Cardiac muscle cell (in vitro differentiated cells and primary cell): ENCODE results near the gene HTR2C. TPM values are rescaled to one million over a fixed set of nuclear protein-coding genes. Genes with fewer than 3 reads are reported as not detected.
A peak's percentile ranks its signal among the peaks of the same experiment; 100 is the strongest.

Experiments used
- DNase-seq, 2 donors: peaks; one replicate each; pipeline versions ENCODE4 v3.0.0 to v3.0.0-alpha.2; 2010 to 2017; ENCODE audit warnings: low read depth in 1 of 2, low spot score in 1 of 2
- H3K27ac ChIP-seq: fragments of 200-600 bp; sonication (generic); 2 replicates; pipeline ENCODE4 v1.5.1; 2016
- H3K27me3 ChIP-seq: fragments of 200-600 bp; sonication (generic); 2 replicates; pipeline ENCODE4 v1.6.0; 2016; ENCODE audit warnings: control low read depth
- H3K36me3 ChIP-seq: fragments of 200-600 bp; sonication (generic); 2 replicates; pipeline ENCODE4 v1.5.1; 2016; ENCODE audit warnings: control low read depth
- H3K4me1 ChIP-seq: fragments of 200-600 bp; sonication (generic); 2 replicates; pipeline ENCODE4 v1.8.1; 2017; ENCODE audit warnings: low read depth, mild to moderate bottlenecking, mixed run types
- H3K4me3 ChIP-seq: fragments of 200-600 bp; sonication (generic); 2 replicates; pipeline ENCODE4 v1.5.1; 2016; ENCODE audit warnings: mild to moderate bottlenecking
- H3K9me3 ChIP-seq: fragments of 200-600 bp; sonication (generic); 2 replicates; pipeline ENCODE4 v1.5.1; 2017; ENCODE audit warnings: low read depth, mild to moderate bottlenecking, control low read depth
- polyA plus RNA-seq: library from polyadenylated mRNA; unstranded; fragments of >200 nt; fragmentation: Nextera tagmentation; extraction: Ambion mirVana; gene quantifications from 2 replicates; pipeline ENCODE4 v1.2.1, GENCODE V29; 2016
- total RNA-seq: library from RNA; depleted of rRNA; stranded (reverse); fragments of >200 nt; gene quantifications from 2 replicates; pipeline ENCODE4 v1.2.3, GENCODE V29; 2016
- TF ChIP-seq, protein P1 (sequence below): IDR thresholded peaks from 2 replicates; pipeline ENCODE4 v1.5.1; 2012; ENCODE audit warnings: low read depth, mild to moderate bottlenecking, low read length

The HTR2C gene
- total and polyA plus RNA-seq, 2 experiments from 2014 or later = 0.18 TPM; not detected in 1

DNA sequence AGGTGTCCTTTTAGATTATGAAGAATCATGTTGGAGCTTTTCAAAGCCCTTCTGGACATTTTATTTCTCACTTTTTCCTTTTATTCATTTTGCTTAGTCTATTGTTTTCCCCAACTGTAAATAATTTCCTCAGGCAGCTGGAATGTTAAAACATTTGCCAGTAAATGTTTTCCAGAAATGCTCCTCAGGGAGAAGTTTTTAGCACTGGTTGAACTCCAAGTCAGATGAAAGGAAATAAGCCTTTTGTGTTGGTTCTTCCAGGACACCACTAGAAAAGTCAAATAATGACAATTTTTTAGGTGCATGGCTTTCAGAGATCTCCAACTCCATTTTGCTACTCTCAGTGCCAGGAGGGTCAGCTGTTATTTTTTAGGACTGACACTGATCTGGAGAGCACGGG, 305.6 kb downstream of the HTR2C start:
- DNase-seq = no peak
- TF ChIP-seq, protein P1, sequence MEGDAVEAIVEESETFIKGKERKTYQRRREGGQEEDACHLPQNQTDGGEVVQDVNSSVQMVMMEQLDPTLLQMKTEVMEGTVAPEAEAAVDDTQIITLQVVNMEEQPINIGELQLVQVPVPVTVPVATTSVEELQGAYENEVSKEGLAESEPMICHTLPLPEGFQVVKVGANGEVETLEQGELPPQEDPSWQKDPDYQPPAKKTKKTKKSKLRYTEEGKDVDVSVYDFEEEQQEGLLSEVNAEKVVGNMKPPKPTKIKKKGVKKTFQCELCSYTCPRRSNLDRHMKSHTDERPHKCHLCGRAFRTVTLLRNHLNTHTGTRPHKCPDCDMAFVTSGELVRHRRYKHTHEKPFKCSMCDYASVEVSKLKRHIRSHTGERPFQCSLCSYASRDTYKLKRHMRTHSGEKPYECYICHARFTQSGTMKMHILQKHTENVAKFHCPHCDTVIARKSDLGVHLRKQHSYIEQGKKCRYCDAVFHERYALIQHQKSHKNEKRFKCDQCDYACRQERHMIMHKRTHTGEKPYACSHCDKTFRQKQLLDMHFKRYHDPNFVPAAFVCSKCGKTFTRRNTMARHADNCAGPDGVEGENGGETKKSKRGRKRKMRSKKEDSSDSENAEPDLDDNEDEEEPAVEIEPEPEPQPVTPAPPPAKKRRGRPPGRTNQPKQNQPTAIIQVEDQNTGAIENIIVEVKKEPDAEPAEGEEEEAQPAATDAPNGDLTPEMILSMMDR = no peak
- no peaks in the 10 kb centered on the region for H3K27me3 ChIP-seq

GRCh38 chrX:114903618-114904017, 319.7 kb downstream of the HTR2C start:
- no peak overlapping the region for H3K4me3 ChIP-seq
- H3K9me3 ChIP-seq = no peaks in the 10 kb centered on the region
- no peak for DNase-seq
- TF ChIP-seq, protein P1 = no peak
- H3K4me1 ChIP-seq = no peaks in the 10 kb centered on the region
- H3K27ac ChIP-seq = no peak overlapping the region
- no peaks in the 10 kb centered on the region for H3K27me3 ChIP-seq
- H3K36me3 ChIP-seq = no peaks in the 10 kb centered on the region

More for the DNA sequence above, 305.6 kb downstream of the HTR2C start:
- no peak overlapping the region for H3K4me3 ChIP-seq
- H3K27ac ChIP-seq = no peak overlapping the region
- no peaks in the 10 kb centered on the region for H3K36me3 ChIP-seq
- H3K4me1 ChIP-seq = no peaks in the 10 kb centered on the region
- no peaks in the 10 kb centered on the region for H3K9me3 ChIP-seq

GRCh38 chrX:114905251-114905650, 321.4 kb downstream of the HTR2C start:
- TF ChIP-seq, protein P1 = no peak

DNA sequence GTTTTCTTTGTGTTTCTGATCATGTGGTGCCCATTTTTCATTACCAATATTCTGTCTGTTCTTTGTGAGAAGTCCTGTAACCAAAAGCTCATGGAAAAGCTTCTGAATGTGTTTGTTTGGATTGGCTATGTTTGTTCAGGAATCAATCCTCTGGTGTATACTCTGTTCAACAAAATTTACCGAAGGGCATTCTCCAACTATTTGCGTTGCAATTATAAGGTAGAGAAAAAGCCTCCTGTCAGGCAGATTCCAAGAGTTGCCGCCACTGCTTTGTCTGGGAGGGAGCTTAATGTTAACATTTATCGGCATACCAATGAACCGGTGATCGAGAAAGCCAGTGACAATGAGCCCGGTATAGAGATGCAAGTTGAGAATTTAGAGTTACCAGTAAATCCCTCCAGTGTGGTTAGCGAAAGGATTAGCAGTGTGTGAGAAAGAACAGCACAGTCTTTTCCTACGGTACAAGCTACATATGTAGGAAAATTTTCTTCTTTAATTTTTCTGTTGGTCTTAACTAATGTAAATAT, 323.2 kb downstream of the HTR2C start:
- no peaks in the 10 kb centered on the region for H3K4me1 ChIP-seq
- no peak for DNase-seq
- TF ChIP-seq, protein P1 = no peak
- H3K4me3 ChIP-seq = no peak overlapping the region
- H3K27me3 ChIP-seq = no peaks in the 10 kb centered on the region
- no peak overlapping the region for H3K27ac ChIP-seq
- no peaks in the 10 kb centered on the region for H3K9me3 ChIP-seq
- H3K36me3 ChIP-seq = no peaks in the 10 kb centered on the region

More at GRCh38 chrX:114905251-114905650, 321.4 kb downstream of the HTR2C start:
- Histone ChIP-seq H3K27me3 (no peaks in the 10 kb centered on the region), H3K36me3 (no peaks in the 10 kb centered on the region), H3K4me3 (no peak overlapping the region), H3K4me1 (no peaks in the 10 kb centered on the region), H3K9me3 (no peaks in the 10 kb centered on the region), H3K27ac (no peak overlapping the region)
- no peak for DNase-seq

DNA sequence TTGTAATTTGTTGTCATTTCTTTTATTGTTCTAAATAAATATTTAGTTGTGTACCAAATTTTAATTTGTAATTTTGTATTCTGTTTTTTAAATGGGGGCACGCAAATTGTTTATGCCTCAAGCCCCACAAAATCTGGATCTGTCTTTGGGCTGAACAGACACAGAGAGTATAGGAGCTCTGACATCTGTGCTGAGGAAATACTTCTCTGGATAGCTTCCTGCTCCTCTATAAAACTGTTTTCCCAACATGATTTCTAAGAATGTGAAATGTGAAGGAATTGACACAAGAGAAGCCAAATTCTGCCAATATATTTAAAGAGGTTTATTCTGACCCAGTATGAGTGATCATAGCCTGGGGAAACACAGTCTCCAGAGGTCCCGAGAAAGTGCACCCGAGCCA, 340.5 kb downstream of the HTR2C start:
- Histone ChIP-seq H3K4me3 (no peak overlapping the region), H3K36me3 (no peaks in the 10 kb centered on the region), H3K27me3 (no peaks in the 10 kb centered on the region), H3K9me3 (no peaks in the 10 kb centered on the region), H3K27ac (peak overlapping the region; percentile 88), H3K4me1 (peaks cover 13% of the 10 kb centered on the region)
- DNase-seq = no peak
- TF ChIP-seq, protein P1 = no peak
